NCI-H69 (cell line): Measurements from ENCODE around the gene PLEKHO2.
A peak's percentile ranks its signal among the peaks of the same experiment; 100 is the strongest.

Experiments used
- DNase-seq: peaks from one replicate; lab custom pipeline; 2025; lab: John Stamatoyannopoulos, UW

The PLEKHO2 gene

DNA sequence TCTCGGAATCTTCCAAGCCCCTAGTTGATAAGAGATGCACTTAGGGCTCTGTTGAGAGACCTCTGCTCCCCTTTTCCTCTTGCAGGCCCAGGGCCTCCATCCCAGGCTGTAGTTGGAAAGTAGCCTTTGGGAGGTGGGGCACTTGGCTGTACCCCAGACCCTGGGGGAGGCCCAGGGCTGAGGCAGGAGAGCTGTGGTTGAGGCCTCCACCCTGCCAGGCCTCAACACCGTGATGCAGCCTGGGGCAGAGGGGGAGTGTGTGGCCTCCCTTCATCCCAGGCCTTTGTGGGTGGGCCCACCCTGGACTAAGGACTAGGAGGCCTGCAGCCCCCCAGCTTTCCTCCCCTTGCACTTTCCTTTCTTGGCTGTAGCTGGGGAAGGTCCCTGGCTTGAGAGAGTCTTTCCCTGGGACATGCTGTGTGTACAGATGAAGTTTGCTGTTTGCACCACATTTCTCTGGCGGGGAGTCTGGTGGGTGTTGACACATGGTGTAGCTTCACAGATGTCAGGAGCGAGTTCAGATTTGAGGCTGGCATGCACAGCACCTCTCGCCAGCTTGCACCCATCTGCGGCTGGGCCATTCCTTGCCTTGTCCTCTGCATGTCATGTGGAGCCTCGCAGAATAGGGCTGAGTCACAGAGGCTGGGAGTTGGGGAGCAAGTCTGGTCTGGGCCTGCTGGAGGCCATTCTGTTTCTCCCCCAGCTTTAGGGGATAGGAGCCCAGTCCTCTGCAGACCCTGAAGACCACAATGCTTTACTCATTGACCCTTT, 13.7 kb downstream of the PLEKHO2 start:
- peak; percentile 46 for DNase-seq

DNA sequence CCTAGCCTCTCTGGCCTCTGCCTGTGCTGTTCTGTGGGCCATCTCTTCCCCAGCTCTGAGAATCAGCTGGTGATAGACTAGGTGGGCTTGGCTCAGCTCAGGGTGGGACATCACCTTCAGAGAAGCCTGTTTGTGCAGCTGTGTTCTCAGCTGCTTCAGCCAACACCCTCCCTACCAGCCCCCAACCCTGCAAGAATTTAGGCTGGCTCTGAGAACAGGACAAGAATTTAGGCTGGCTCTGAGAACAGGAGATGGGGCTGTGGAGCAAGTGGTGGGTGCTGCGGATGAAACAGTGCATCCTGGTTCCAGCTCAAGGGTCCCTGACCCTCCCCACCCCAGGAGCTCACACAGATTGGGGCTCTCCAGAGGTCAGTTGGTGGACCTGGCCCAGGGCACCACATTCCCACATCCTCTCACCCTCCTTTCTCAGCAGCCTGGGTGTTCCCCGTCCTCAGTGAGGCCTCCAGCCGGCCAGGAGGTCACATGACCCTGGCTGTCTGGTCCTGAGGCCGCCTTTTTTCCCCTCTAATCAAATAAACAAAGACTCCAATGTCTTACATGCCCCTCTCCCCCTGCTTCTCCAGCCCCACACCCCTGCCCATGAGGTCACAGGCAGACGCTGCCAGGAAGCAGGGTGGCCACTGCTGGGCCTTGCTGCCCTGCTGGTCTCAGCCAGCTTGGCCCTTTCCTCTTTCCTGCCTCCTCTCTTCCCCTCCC, 14.9 kb downstream of the PLEKHO2 start:
- DNase-seq, result no peak

DNA sequence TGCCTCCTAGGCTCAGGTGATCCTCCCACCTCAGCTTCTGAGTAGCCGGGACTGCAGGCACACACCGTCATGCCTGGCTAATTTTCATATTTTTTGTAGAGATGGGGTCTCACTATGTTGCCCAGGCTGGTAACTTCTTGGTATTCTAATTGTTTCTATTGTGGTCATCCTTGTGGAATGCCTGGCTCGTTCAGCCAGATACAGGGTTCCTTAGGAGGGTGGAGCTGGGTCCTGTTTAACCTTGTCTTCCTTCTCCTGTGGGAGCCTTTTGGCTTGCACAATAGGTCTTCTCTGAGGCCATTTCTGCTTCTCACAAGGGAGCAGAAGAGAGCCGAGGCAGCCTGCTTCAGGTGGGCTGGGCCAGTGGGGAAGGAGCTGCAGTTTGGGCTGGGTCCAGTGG, 15.7 kb downstream of the PLEKHO2 start:
- DNase-seq, result no peak

DNA sequence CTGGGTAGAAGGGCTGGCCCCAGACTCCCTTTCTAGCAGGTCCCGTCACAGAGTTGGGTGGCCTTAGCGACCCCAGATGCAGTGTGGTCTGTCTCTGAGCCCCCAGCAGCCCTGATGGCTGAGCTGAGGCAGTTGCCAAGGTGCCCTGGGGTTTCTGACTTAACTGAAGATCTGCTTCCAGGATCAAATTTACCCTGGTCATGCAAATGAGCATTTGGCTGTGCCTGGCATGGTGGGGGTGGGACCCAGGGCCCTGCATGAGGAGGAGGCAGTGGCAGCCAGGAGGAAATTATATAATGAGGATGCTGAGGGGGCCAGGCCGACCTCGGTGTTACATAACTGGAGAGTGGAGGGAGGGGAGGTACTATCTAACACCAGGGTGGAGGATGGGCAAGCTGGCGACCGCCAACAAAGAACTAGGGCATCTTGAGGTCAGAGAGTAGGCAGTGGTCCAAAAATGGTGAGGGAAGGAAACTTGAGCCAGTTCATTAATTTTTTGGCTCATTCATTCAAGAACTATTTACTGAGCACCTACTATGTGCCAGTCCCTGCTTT, 16.4 kb downstream of the PLEKHO2 start:
- peak; percentile 66 for DNase-seq

DNA sequence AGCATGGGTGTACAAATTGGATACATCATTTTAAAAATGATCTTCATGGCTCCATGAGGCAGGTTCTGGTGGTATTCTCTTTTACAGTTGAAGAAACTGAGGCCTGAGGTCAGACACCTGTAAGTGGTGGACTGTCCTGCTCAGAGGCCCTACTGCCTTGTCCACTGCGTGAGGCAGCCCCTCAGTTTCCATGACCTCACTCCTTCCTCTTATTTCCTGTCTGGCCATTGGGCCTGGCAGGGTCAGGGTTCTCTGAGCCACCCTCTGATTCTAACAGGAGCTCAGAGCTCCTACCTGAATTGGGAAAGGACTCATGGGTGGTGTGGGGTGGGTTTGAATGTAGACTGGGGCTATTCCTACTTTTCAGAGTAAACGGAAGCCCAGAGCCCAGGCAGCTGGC, 17.5 kb downstream of the PLEKHO2 start:
- DNase-seq, result no peak

DNA sequence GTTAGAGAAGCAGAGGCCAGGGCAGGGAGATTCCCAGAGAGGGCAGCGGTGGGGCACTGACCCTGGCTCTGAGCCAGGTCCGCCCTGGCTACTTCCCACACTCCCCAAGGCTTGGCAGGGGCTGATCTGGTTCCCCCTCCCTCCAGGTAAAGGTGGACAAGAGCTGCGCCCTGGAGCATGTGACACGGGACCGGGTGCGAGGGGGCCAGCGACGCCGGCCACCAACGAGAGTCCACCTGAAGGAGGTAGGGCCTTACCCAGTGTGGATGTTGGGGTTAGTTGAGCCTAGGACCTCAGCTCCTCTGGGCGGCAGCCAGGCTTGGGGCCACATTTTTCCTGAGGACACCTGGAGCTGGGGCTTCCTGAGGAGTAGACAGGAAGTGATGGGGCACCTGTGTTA, 19.6 kb downstream of the PLEKHO2 start:
- DNase-seq, result no peak

DNA sequence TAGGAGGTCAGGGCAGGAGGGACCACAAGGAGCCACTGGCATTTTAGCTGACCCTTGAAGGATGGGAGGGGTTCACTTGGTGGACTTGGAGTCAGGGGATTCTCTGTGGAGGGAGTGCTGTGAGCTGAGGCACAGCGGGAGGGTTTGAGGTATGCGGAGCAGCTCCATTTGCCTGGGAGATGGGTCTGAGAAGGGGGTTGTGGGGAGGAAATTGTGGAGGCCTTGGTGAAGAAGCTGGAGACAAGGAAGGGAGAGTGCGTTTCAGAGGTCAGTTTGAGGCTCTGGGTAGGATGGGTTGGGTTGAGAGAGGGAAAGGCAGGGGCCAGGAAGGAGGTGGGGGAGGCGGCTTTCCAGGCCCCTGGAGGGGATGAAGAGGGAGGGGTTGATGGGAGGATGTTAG, 20.2 kb downstream of the PLEKHO2 start:
- DNase-seq, result no peak

DNA sequence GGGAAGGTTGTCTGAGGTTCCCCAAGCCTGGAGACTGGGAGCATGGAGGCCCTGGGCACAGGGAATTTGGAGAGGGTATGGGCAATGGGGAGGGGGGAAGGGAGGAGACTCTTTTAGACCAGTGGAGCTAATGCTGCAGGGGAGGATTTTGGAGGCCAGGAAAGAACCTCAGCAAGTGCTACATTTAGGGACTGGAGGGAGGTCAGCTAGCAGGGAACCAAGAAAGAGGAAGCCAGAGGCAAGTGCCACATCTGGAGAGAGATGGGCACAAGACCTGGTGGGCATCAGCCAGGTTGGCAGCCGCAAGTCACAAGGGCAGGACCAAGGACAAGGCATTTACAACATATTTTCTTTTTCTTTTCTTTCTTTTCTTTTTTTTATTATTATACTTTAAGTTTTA, 20.7 kb downstream of the PLEKHO2 start:
- DNase-seq, result no peak

DNA sequence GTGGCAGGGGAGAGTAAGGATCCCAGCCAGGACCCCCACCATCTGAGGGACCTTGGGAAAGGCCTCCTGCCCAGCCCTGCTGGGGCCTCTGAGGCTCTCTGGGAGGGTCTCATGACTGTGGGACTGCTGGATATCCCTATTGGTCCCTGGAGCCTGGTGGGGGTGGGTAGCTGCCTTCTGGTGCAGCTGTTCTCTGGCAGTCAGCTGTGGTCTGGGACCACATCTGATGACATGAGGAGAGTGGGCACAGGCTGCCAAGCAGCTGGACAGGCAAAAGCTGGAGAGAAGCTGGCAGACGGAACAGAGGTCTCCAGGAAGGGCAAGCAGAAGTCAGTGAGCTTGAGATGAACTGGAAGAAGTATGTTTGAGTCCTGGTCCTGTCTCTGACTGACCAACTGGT, 22.4 kb downstream of the PLEKHO2 start:
- DNase-seq, result no peak

DNA sequence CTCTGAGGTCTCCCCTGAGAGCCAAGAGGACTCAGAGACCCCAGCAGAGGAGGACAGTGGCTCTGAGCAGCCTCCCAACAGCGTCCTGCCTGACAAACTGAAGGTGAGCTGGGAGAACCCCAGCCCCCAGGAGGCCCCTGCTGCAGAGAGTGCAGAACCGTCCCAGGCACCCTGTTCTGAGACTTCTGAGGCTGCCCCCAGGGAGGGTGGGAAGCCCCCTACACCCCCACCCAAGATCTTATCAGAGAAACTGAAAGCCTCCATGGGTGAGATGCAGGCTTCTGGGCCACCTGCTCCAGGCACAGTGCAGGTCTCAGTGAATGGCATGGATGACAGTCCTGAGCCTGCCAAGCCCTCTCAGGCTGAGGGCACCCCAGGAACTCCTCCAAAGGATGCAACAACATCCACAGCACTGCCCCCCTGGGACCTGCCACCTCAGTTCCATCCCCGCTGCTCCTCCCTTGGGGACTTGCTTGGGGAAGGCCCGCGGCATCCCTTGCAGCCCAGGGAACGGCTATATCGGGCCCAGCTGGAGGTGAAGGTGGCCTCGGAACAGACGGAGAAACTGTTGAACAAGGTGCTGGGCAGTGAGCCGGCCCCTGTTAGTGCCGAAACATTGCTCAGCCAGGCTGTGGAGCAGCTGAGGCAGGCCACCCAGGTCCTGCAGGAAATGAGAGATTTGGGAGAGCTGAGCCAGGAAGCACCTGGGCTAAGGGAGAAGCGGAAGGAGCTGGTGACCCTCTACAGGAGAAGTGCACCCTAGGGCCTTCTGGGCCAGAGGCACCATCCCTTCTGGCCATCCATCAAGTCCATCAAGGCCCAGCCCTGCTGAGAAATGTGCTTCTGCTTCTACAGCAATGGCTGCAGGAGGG, 23.6 kb downstream of the PLEKHO2 start:
- no peak for DNase-seq

DNA sequence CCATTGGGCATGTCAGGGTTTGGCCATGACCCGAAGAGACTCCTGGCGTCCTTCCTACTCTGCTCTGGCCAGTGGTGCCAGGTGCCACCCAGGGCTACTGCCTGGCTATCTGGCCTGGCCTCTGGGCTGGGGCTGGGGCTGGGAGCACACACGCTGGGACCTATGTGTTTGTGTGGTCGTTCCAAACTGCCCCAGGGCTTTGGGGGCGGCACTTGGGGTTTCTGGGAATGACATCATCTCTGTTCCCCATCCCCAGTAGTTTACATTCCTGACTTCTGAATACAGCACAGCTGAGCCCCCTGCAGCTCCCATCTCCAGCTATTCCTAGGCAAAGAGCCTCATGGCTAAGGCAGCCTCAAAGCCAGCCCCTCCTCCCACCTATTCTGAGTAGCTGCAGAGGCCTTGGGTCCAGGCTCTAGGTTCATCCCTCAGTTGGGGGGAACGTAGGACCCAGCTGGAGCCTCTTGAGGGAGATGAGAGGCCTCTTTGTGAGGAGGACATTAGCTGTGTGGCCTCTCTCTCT, 24.3 kb downstream of the PLEKHO2 start:
- peak; percentile 38 for DNase-seq

DNA sequence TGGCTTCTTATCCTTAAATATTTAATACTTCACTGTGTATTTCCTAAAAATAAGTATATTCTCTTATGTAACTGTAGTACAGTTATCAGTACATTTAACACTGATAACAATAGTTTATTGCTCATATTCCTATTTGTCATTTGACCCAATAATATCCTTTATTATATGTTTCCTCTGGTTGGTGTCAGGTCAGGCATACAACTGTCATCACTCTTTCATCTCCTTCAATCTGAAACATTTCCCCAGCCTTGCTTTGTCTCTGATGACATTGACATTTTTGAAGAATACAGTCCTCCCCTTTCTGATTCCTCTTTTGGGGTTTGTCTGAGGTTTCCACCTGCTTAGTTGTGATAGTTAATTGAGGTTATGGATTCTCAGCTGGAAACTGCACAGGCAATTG, 27.8 kb downstream of the PLEKHO2 start:
- DNase-seq, result no peak

DNA sequence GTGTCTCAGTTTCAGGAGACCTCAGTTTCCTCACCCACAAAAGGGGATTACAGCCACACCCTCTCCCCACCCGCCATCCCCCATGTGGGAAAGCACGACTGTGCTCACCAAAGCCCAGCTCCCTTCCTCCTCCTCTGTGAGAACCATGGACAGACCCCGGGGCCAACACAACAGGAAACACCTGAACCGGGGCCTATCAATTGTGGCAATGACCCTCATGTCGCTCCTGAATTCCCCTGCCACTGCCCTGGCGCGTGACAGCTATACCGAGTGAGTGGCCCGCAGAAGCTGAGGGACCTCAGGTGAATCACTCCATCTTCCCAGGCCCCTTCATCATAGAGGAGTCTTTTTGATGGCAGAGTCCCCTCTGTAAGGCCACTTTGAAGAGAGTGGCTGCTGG, 28.6 kb downstream of the PLEKHO2 start:
- DNase-seq, result no peak

DNA sequence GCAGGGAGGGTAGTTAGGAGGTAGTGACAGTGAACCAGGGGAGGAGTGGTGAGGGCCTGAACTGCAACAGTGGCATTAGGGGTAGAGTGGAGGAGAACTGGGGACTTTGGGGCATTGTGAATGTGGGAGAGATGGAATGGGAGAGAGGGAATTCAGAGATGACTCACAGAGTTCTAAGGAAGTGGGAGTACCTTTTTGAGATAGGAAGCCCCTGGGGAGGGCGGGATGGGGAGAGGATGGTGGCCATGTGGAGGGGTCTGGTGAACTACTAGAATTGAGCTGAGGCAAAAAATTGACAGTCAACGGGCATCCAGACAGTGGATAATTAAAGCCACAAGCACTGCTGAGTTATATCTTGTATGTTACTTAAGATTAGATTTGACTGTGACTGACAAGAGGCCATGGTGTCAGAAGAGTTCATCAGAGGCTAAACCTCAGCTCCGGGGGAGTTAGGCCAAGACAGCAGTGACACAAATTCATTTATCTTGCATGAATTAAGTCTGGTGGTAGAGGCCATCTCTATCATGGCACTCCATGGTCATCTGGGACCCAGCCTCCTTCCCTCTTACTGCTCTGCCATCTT, 34.0 kb downstream of the PLEKHO2 start:
- DNase-seq, result no peak

DNA sequence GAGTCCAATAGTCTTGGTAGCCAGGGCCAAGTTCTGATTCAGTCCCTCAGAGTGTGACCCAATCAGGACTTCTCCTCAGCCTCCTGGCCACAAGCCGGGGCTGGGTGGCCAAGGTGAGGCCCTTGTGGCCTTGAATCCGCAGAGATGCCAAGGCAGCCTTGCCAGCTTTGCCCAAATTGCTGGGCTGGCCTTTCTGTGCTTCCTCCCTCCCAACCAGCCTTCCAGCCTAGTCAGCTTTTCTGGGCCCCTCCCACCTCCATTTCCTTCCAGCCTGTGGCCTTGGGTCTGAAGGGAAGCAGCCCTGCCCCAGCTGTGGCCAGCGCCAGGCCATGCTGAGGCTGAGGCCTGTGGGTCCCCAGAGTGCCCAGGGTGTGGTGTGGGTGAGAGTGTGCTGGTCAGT, 35.7 kb downstream of the PLEKHO2 start:
- no peak for DNase-seq

DNA sequence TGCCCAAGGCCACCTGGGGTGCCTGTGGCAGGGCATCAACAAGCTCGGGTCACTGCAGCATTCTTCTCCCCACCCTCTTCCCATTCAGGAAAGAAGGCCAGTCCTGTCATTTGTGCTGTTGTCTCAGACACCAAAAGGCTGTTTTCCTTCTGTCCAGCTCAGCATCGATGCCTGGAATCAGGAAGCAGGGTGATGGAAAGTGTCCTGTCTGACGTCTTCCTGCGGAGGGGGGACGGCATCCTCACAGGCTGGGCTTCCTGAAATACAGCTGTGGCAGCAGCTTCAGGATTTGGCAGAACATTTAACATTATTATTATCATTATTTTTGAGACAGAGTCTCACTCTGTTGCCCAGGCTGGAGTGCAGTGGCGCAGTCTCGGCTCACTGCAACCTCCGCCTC, 37.0 kb downstream of the PLEKHO2 start:
- no peak for DNase-seq

DNA sequence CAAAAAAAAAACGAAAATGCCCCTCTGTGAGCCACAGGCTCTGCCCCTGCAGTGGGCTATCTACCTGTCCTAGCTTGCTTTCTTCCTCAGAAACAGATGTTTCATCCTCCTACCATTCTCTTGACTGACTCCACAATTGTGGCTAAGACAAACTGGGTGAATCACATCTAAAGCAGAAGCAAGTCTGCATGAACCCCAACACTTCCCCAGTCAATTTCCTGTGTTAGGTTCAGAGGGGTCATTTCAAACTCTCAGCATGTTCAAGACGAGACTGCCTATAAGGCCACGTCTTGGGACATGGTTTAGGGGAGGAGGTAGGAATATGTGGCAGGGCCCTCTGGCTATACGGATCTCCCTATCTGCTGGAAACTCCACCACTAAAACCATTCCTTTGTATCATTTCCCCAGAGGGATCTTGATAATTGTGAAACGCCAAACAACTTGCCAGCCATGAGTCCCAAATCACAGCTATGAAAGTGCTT, 41.4 kb downstream of the PLEKHO2 start:
- no peak for DNase-seq

DNA sequence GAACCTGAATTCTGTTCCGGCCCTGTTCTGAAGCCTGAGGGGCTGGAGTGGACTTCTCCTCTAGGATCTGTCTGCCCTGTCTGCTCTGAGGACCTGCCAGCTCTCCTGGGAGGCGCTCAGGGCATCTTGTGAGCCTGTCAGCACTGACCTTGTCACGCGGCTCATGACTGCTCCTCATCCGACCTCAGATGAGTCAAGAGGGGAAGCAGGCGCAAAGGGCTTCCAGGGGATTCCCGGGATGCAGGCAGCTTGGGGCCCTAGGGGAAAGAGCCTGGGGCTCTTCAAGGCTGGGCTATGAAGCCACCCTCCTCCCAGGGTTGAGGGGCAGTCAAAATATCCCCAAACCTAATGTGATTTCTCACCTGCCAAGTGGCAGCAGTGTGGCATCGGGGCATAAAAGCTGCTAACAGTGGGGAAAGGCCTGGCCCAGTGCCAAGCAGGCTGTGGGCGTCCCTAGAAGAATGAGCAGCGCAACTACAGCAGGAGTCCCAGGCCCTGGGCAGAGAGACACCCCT, 42.3 kb downstream of the PLEKHO2 start:
- DNase-seq, result peak; percentile 83

DNA sequence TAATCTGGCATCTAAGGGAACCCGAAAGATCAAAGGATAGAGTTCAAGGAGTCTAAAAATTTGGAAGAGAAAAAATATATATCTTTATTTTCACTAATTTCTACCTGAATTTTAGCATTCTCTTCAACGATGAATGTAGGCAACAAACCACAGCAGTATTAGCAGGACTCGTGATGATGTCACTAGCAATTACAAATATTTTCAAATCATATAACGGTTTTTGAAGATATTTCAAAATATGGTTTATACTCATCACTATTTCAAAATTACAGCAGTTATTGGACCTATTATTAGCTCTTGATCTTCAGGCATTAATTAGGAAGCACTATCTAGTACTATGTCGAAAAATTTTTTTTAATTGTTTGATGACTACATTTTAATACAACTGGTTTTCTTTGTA, 43.0 kb downstream of the PLEKHO2 start:
- DNase-seq, result no peak

DNA sequence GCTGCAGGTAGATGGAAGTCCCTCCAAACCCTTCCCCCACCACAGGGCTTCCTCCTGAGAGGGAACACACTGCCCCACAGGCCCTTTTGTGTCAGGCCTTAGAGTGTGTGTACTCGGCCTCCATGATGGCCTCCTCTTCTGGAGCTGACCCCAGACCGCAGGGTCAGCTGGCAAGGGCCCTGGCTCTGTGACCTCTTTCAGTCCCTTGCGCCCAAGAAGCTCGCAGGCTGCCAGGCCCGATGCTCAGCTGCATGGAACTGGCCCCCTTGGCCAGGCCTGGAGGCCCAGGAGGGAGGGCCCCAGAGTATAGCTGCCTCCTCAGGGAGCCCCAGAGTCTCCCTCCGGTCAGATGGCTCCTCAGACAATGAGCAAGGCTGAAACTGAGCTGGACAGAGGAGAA, 46.6 kb downstream of the PLEKHO2 start:
- DNase-seq, result no peak

DNA sequence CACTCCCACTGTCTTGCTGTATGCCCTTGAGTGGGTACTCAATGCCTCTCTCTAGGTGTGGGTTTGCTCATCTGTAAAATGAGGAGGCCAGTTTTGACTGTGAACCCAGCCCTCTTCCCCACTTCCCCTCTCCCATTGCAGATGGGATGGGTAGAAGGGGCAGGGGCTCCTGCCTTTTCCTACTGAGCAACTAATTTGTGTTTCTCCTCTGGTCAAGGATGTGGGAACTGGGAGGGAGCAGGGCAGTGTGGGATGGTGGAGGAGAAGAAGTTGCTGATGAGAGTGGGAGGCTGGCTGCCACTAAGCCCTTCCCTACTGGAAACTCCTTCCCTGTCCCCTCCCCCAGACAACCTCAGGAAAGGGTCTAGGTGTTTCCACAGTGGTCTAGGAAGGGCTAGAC, 49.8 kb downstream of the PLEKHO2 start:
- DNase-seq, result no peak
